Eye (tissue), 1 donor: Measurements from ENCODE around the gene PPP4R1.

Experiments used
- DNase-seq: peaks from one replicate; pipeline ENCODE4 v3.0.0-alpha.2; 2015

Gene PPP4R1

GRCh38 chr18:9587924-9588323 is 26.4 kb downstream of the PPP4R1 start:
- no peak for DNase-seq

- no peak for DNase-seq
These were observed 27.5 kb downstream of the PPP4R1 start for GRCh38 chr18:9586814-9587213.

GRCh38 chr18:9581667-9582066 is 32.7 kb downstream of the PPP4R1 start:
- no peak for DNase-seq

- no peak for DNase-seq
These were observed 36.1 kb downstream of the PPP4R1 start for GRCh38 chr18:9578306-9578705.

- no peak for DNase-seq
These were observed 37.0 kb downstream of the PPP4R1 start for GRCh38 chr18:9577361-9577760.

- peak; percentile 94 for DNase-seq
These were observed 38.8 kb downstream of the PPP4R1 start for GRCh38 chr18:9575558-9575957.

GRCh38 chr18:9574473-9575115 is 39.8 kb downstream of the PPP4R1 start:
- no peak for DNase-seq

GRCh38 chr18:9571546-9571945 is 42.8 kb downstream of the PPP4R1 start:
- DNase-seq: no peak

- no peak for DNase-seq
These were observed 44.1 kb downstream of the PPP4R1 start for GRCh38 chr18:9570255-9570654.

- no peak for DNase-seq
These were observed 45.2 kb downstream of the PPP4R1 start for GRCh38 chr18:9569178-9569577.

GRCh38 chr18:9568186-9568585 is 46.2 kb downstream of the PPP4R1 start:
- no peak for DNase-seq

- DNase-seq: no peak
These were observed 49.0 kb downstream of the PPP4R1 start for GRCh38 chr18:9565407-9565806.

GRCh38 chr18:9563331-9563730 is 51.0 kb downstream of the PPP4R1 start:
- DNase-seq: no peak

GRCh38 chr18:9562584-9562983 is 51.8 kb downstream of the PPP4R1 start:
- DNase-seq: no peak

- no peak for DNase-seq
These were observed 52.6 kb downstream of the PPP4R1 start for GRCh38 chr18:9561759-9562158.

GRCh38 chr18:9559253-9559652 is 55.1 kb downstream of the PPP4R1 start:
- DNase-seq: no peak

- no peak for DNase-seq
These were observed 55.8 kb downstream of the PPP4R1 start for GRCh38 chr18:9558387-9559064.

- no peak for DNase-seq
These were observed 57.0 kb downstream of the PPP4R1 start for GRCh38 chr18:9557250-9557943.

- no peak for DNase-seq
These were observed 61.7 kb downstream of the PPP4R1 start for GRCh38 chr18:9552616-9553015.

- DNase-seq: no peak
These were observed 62.2 kb downstream of the PPP4R1 start for GRCh38 chr18:9552191-9552590.

GRCh38 chr18:9550429-9550828 is 63.9 kb downstream of the PPP4R1 start:
- DNase-seq: no peak

GRCh38 chr18:9549405-9549804 is 65.0 kb downstream of the PPP4R1 start:
- DNase-seq: no peak

- DNase-seq: no peak
These were observed 66.6 kb downstream of the PPP4R1 start for GRCh38 chr18:9547782-9548181.

- no peak for DNase-seq
These were observed 67.9 kb downstream of the PPP4R1 start for GRCh38 chr18:9546468-9546867.
